ENCODE measurements around the gene SYTL4. TPM values are rescaled to one million over a fixed set of nuclear protein-coding genes. Genes with fewer than 3 reads are reported as not detected.

SYTL4 gene
- total RNA-seq, 4 donors from 2014 or later: 2.5 to 4.0 (median 3.1) TPM

DNA sequence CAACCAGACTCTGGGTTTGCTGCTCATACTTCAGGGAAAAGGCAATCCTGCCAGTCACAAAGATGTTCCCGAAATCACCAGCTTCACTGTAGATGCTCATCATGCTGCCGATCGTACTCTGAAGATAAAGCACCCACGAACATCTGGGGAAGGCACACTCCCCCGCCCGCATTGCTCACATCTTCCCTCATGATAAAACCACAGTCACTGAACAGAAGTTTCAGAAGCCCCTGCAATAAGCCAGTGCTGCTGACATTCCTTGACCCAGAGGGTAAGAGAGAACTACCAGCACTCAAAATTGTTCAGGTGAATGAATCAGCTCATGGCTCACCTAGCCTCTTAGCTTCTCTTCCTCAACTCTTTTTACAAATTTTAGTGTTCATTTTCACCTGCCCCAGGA is 44.8 kb downstream of the SYTL4 start:
- in situ Hi-C loops (cut with MboI; ENCODE audit: low sequenced_read_pairs in 4 of 4): loop anchor here in 3 of 4 donors (5.0 to 10.0 kb wide), 2 partner anchors 78 to 80 kb away; no protein-coding TSS in a partner anchor
- ATAC-seq: no peak

DNA sequence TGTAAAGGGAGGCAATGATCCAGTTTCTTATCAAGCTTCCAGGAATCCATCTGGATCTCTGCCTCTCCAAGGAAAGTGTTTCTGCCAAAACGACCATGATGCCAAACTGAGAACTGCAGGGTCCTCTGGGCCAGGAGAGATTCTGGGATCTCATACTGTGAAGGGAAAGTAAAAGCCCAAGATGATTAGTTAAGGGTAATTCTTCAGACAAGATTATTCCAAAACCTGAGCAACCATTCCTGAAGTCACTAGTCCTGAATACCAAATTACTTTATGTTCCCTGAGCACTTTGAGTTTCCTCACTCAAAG is 46.0 kb downstream of the SYTL4 start:
- no peaks in the 10 kb centered on the region for H3K36me3 ChIP-seq
- H3K9me3 ChIP-seq: no peaks in the 10 kb centered on the region
- no peak for DNase-seq
- TF ChIP-seq, protein P1, sequence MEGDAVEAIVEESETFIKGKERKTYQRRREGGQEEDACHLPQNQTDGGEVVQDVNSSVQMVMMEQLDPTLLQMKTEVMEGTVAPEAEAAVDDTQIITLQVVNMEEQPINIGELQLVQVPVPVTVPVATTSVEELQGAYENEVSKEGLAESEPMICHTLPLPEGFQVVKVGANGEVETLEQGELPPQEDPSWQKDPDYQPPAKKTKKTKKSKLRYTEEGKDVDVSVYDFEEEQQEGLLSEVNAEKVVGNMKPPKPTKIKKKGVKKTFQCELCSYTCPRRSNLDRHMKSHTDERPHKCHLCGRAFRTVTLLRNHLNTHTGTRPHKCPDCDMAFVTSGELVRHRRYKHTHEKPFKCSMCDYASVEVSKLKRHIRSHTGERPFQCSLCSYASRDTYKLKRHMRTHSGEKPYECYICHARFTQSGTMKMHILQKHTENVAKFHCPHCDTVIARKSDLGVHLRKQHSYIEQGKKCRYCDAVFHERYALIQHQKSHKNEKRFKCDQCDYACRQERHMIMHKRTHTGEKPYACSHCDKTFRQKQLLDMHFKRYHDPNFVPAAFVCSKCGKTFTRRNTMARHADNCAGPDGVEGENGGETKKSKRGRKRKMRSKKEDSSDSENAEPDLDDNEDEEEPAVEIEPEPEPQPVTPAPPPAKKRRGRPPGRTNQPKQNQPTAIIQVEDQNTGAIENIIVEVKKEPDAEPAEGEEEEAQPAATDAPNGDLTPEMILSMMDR (IDR thresholded peaks at IDR 0.05 in 4 of 5, conservative IDR thresholded peaks at IDR 0.05 in 1 of 5): peak in 1 of 5 experiments; percentile 29
- no peak for TF ChIP-seq POLR2A (IDR thresholded peaks at IDR 0.05)
- H3K27ac ChIP-seq: no peak overlapping the region
- intact Hi-C loops (cut with DNase I; ENCODE audit: low total_unique reads): loop anchor here (1.0 kb wide), 1 partner anchor 82 kb away; no protein-coding TSS in a partner anchor
- in situ Hi-C loops (cut with MboI; ENCODE audit: low sequenced_read_pairs in 4 of 4): loop anchor here in 3 of 4 donors (5.0 to 10.0 kb wide), 2 partner anchors 79 to 81 kb away; no protein-coding TSS in a partner anchor
- no peaks in the 10 kb centered on the region for H3K4me1 ChIP-seq
- no peak for ATAC-seq
- no peaks in the 10 kb centered on the region for H3K27me3 ChIP-seq
- H3K4me3 ChIP-seq: no peak overlapping the region

More for the DNA sequence above, 44.8 kb downstream of the SYTL4 start:
- H3K4me3 ChIP-seq: no peak overlapping the region
- no peaks in the 10 kb centered on the region for H3K4me1 ChIP-seq
- intact Hi-C loops (cut with DNase I; ENCODE audit: low total_unique reads): no loop called here
- H3K27ac ChIP-seq: no peak overlapping the region
- DNase-seq: no peak
- no peaks in the 10 kb centered on the region for H3K27me3 ChIP-seq
- H3K9me3 ChIP-seq: no peaks in the 10 kb centered on the region
- H3K36me3 ChIP-seq: no peaks in the 10 kb centered on the region
- TF ChIP-seq, protein P1 (IDR thresholded peaks at IDR 0.05 in 4 of 5, conservative IDR thresholded peaks at IDR 0.05 in 1 of 5): no peak
- no peak for TF ChIP-seq POLR2A (IDR thresholded peaks at IDR 0.05)

DNA sequence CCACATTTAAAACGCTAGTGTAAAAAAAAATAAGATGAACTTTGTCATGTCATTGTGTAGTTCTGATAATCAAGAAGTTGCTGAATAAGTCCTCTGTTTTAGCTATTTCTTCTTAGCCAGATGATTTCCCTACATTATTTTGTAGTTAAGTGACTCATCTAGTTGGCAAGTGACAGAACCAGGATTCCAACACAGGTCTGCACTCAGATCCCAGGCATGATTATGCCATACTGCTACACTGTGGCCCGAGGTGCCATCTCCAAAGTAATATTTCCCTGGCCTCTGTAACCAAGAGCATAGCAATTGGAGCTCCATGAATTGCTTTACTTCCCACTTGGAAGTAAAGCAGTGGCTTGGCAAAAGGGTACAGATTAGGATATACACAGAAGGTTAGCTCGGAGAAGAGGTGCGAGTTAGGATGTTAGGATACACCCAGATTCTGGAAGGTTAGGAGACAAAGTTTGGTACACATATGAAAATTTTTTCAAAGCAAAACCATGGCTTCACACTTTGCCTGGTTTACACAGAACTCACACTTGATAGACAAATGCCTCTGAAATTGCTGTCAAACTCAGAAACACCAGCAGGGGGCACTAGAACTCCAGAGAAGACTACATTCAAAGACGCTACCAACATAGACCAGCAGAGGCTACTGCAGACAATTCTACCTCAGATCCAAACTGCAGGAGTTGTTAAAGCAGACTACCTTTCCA is 46.5 kb downstream of the SYTL4 start:
- TF ChIP-seq, protein P1 (IDR thresholded peaks at IDR 0.05 in 4 of 5, conservative IDR thresholded peaks at IDR 0.05 in 1 of 5): peak; percentile 61 to 75 (median 75)
- TF ChIP-seq POLR2A (IDR thresholded peaks at IDR 0.05): no peak
- ATAC-seq: peak; percentile 62 to 75
- no peaks in the 10 kb centered on the region for H3K4me1 ChIP-seq
- H3K9me3 ChIP-seq: no peaks in the 10 kb centered on the region
- intact Hi-C loops (cut with DNase I; ENCODE audit: low total_unique reads) (loop anchor here (1.0 kb wide), 1 partner anchor 83 kb away; no protein-coding TSS in a partner anchor), in situ Hi-C loops (cut with MboI; ENCODE audit: low sequenced_read_pairs in 4 of 4) (loop anchor here in 3 of 4 donors (5.0 to 10.0 kb wide), 2 partner anchors 79 to 82 kb away; no protein-coding TSS in a partner anchor)
- H3K4me3 ChIP-seq: no peak overlapping the region
- H3K27me3 ChIP-seq: no peaks in the 10 kb centered on the region
- peak in 1 of 2 donors; percentile 30 for DNase-seq
- H3K36me3 ChIP-seq: no peaks in the 10 kb centered on the region
- H3K27ac ChIP-seq: peak overlapping the region in 1 of 4 donors; percentile 27

- no peak for TF ChIP-seq POLR2A (IDR thresholded peaks at IDR 0.05)
- TF ChIP-seq, protein P1 (IDR thresholded peaks at IDR 0.05 in 4 of 5, conservative IDR thresholded peaks at IDR 0.05 in 1 of 5): no peak
- in situ Hi-C loops (cut with MboI; ENCODE audit: low sequenced_read_pairs in 4 of 4): loop anchor here in 1 of 4 donors (10.0 kb wide), 1 partner anchor 82 kb away; no protein-coding TSS in a partner anchor
- DNase-seq (no peak), ATAC-seq (no peak)
- no peaks in the 10 kb centered on the region for H3K9me3 ChIP-seq
- no peaks in the 10 kb centered on the region for H3K27me3 ChIP-seq
- no peak overlapping the region for H3K4me3 ChIP-seq
- H3K4me1 ChIP-seq: no peaks in the 10 kb centered on the region
- H3K36me3 ChIP-seq: no peaks in the 10 kb centered on the region
- intact Hi-C loops (cut with DNase I; ENCODE audit: low total_unique reads): no loop called here
- no peak overlapping the region for H3K27ac ChIP-seq
These were observed 49.0 kb downstream of the SYTL4 start for GRCh38 chrX:100682939-100683338.
